Right lobe of liver (tissue), 6 donors: ENCODE data around the gene AK9. TPM values are rescaled to one million over a fixed set of nuclear protein-coding genes. Genes with fewer than 3 reads are reported as not detected.

Experiments used
- ATAC-seq, 4 donors: fragments of 200-7000 bp; cut with Tn5 transposase; one replicate each; pipeline ENCODE4 v1.9.1; 2020; ENCODE audit warnings: mild to moderate bottlenecking in 4 of 4, moderate library complexity in 4 of 4
- DNase-seq, 3 donors: peaks; one replicate each; pipeline ENCODE4 v3.0.0-alpha.2; 2020
- H3K27ac ChIP-seq, 3 donors: fragments of 200-600 bp; one replicate each; pipeline ENCODE4 v1.8.0; 2022
- H3K27me3 ChIP-seq, 2 donors: fragments of 200-600 bp; one replicate each; pipeline ENCODE4 v1.8.0; 2022
- H3K36me3 ChIP-seq, 4 donors: fragments of 200-600 bp; sonication (generic) in 1 of 4; one replicate each; pipeline versions ENCODE4 v1.5.1 to v1.8.0; 2017 to 2022; ENCODE audit warnings: control low read depth in 1 of 4
- H3K4me1 ChIP-seq, 4 donors: fragments of 200-600 bp; sonication (generic) in 1 of 4; one replicate each; pipeline versions ENCODE4 v1.5.1 to v1.8.0; 2017 to 2022; ENCODE audit warnings: control low read depth in 1 of 4
- H3K4me3 ChIP-seq, 3 donors: fragments of 200-600 bp; one replicate each; pipeline ENCODE4 v1.8.0; 2022
- H3K9me3 ChIP-seq, 4 donors: fragments of 200-600 bp; sonication (generic) in 1 of 4; one replicate each; pipeline versions ENCODE4 v1.5.1 to v1.8.0; 2017 to 2022; ENCODE audit warnings: control low read depth in 1 of 4
- POLR2A ChIP-seq: fragments of 450-650 bp; IDR thresholded peaks from one replicate; pipeline ENCODE4 v1.6.1; 2017; ENCODE audit warnings: antibody characterized with exemption, mild to moderate bottlenecking
- WGBS: methylation state at CpG from one replicate; pipeline ENCODE4 v1.1.6; 2018; ENCODE audit warnings: low coverage, low lambda C conversion rate; ENCODE audit not compliant: insufficient coverage; ENCODE audit errors: missing lambda C conversion rate; 5-methylcytosine and 5-hydroxymethylcytosine counted together
- intact Hi-C, 2 donors: fragments of 100-400 bp; cut with DNase I; formaldehyde crosslinking; loops; one replicate each; pipeline versions ENCODE4 v1.11.2 to v1.14.1; 2022
- total RNA-seq, 6 experiments: library from RNA; depleted of rRNA in 2 of 6; stranded (reverse); fragments of >200 nt in 2 of 6; fragmentation: NEBNext Ultra II Directional in 3 of 6; extraction: Animal tissue kit (Norgen Biotek cat#: 25700) in 3 of 6; gene quantifications; one replicate each; pipeline versions ENCODE4 v1.1.0 to v1.2.4, GENCODE V29; 2016 to 2023
- TF ChIP-seq, protein P1 (sequence below), 4 donors: fragments of 200-600 bp in 3 of 4; fragments of 450-650 bp in 1 of 4; IDR thresholded peaks; one replicate each; pipeline versions ENCODE4 v1.5.1 to v1.8.0; 2016 to 2022; ENCODE audit warnings: antibody characterized with exemption in 4 of 4, mild to moderate bottlenecking in 2 of 4
- donor health status: DM: no; HTN: yes; CAD: no.
- donor health status: DM: no; HTN: no; CAD: no.
- donor health status: DM: no; HTN: no; CAD: no.
- donor health status: DM: no; HTN: yes; CAD: no.
- donor health status: DM: no; HTN: yes; CAD: no.

AK9 gene
- total RNA-seq, 6 experiments from 2014 or later, result 1.5 to 3.9 (median 2.5) TPM

- no peak for DNase-seq
- Histone ChIP-seq H3K36me3 (no peaks in the 10 kb centered on the region), H3K27ac (no peak overlapping the region), H3K9me3 (no peaks in the 10 kb centered on the region), H3K4me1 (no peaks in the 10 kb centered on the region), H3K27me3 (no peaks in the 10 kb centered on the region), H3K4me3 (no peak overlapping the region)
- TF ChIP-seq POLR2A, result no peak
- TF ChIP-seq, protein P1, sequence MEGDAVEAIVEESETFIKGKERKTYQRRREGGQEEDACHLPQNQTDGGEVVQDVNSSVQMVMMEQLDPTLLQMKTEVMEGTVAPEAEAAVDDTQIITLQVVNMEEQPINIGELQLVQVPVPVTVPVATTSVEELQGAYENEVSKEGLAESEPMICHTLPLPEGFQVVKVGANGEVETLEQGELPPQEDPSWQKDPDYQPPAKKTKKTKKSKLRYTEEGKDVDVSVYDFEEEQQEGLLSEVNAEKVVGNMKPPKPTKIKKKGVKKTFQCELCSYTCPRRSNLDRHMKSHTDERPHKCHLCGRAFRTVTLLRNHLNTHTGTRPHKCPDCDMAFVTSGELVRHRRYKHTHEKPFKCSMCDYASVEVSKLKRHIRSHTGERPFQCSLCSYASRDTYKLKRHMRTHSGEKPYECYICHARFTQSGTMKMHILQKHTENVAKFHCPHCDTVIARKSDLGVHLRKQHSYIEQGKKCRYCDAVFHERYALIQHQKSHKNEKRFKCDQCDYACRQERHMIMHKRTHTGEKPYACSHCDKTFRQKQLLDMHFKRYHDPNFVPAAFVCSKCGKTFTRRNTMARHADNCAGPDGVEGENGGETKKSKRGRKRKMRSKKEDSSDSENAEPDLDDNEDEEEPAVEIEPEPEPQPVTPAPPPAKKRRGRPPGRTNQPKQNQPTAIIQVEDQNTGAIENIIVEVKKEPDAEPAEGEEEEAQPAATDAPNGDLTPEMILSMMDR (IDR thresholded peaks at IDR 0.05), result no peak
- 75% methylated on average over 1 of the region's 1 CpG for WGBS
- intact Hi-C loops, result no loop called here
- no peak for ATAC-seq
Observed at GRCh38 chr6:109493865-109494264, 197.1 kb downstream of the AK9 start.

DNA sequence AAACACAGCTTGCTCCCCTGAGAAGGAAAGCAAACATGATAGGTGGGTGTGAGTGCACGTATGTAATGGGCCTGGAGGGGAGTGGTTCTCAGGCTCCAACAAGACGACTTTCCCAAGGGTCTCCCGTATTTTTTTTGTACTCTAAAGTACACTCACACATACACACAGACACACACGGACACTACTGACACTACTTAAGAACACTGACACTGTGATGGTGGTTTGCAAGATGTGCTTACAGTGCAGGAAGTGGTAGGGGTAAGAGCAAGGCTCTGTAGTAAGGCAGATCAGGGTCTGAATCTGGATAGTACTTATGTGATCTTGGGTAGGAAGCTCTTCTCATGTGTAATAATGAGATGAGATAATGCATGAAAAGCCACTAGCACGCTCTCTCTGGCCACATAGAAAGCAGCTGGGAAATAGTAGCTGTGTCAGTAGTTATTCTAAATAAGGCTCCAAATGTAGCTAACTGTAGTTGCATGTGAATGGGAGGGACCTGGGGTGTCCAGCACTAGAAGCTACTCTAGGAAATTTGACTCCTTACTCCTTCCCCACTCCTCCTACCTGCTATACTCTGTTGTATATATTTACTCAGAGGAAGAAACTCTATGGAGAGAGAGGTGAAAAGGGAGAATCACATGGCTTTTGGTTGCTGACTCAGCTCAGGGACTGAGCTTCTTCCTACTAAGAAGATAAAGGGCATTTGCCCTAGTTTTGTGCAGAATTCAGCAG, 199.6 kb downstream of the AK9 start:
- intact Hi-C loops, result no loop called here
- H3K27me3 ChIP-seq, result no peaks in the 10 kb centered on the region
- no peaks in the 10 kb centered on the region for H3K4me1 ChIP-seq
- DNase-seq (no peak), ATAC-seq (peak in 1 of 4 donors; percentile 38)
- H3K4me3 ChIP-seq, result no peak overlapping the region
- TF ChIP-seq POLR2A, result no peak
- TF ChIP-seq, protein P1 (IDR thresholded peaks at IDR 0.05), result no peak
- 56% methylated on average over 5 of the region's 5 CpGs for WGBS
- H3K9me3 ChIP-seq, result no peaks in the 10 kb centered on the region
- H3K36me3 ChIP-seq, result no peaks in the 10 kb centered on the region
- H3K27ac ChIP-seq, result no peak overlapping the region

DNA sequence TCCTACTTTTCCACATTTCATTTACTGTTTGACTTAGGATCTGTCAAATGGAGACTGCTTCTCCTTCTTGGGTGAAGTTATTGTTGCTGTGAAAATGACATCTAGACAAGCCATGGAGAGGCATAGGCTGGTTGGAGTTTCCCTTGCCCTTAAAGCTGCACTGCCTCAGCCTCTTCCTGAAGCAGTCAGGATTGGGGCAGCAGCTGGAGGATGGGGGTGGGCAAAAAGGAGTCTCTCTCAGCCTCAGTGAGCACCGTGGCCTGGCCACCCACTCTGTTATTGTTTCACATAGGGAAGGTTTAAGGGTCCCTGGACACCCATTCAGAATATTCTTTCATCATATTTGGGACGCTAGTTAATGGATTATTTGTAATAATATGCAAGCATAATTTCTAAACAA, 200.3 kb downstream of the AK9 start:
- no peaks in the 10 kb centered on the region for H3K27me3 ChIP-seq
- H3K4me3 ChIP-seq, result no peak overlapping the region
- TF ChIP-seq, protein P1 (IDR thresholded peaks at IDR 0.05), result no peak
- no peak for TF ChIP-seq POLR2A
- no peaks in the 10 kb centered on the region for H3K4me1 ChIP-seq
- no peak for DNase-seq
- 73% methylated on average over 2 of the region's 2 CpGs for WGBS
- H3K36me3 ChIP-seq, result no peaks in the 10 kb centered on the region
- intact Hi-C loops, result no loop called here
- ATAC-seq, result no peak
- H3K27ac ChIP-seq, result no peak overlapping the region
- no peaks in the 10 kb centered on the region for H3K9me3 ChIP-seq

DNA sequence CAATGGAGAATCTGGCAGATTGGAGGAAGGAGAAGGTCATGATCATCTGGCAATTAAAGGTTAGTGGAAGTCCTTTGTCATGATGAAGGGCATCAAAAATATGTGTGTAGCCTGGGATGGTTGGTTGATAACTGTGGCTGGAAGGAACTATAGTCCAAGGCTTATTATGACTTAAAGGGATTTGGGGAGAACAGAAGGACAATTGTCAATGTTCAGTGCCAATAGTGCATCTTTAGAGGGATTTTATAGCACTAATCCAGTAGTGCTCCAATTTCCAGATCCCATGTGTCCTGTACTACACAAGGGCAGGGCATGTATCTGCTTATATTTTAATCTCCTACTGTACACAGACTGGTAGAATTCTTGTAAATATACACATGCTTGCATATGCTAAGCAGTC, 203.0 kb downstream of the AK9 start:
- H3K4me1 ChIP-seq, result no peaks in the 10 kb centered on the region
- DNase-seq, result no peak
- TF ChIP-seq POLR2A, result no peak
- TF ChIP-seq, protein P1 (IDR thresholded peaks at IDR 0.05), result no peak
- no peak overlapping the region for H3K27ac ChIP-seq
- intact Hi-C loops, result no loop called here
- H3K4me3 ChIP-seq, result no peak overlapping the region
- no peaks in the 10 kb centered on the region for H3K9me3 ChIP-seq
- H3K36me3 ChIP-seq, result no peaks in the 10 kb centered on the region
- no peaks in the 10 kb centered on the region for H3K27me3 ChIP-seq
- no peak for ATAC-seq
